ENCODE results near the gene BRME1. TPM values are rescaled to one million over a fixed set of nuclear protein-coding genes. Genes with fewer than 3 reads are reported as not detected.
A peak's percentile ranks its signal among the peaks of the same experiment; 100 is the strongest.

BRME1 gene
- total RNA-seq, 1 donor from 2014 or later = 3.3 TPM

DNA sequence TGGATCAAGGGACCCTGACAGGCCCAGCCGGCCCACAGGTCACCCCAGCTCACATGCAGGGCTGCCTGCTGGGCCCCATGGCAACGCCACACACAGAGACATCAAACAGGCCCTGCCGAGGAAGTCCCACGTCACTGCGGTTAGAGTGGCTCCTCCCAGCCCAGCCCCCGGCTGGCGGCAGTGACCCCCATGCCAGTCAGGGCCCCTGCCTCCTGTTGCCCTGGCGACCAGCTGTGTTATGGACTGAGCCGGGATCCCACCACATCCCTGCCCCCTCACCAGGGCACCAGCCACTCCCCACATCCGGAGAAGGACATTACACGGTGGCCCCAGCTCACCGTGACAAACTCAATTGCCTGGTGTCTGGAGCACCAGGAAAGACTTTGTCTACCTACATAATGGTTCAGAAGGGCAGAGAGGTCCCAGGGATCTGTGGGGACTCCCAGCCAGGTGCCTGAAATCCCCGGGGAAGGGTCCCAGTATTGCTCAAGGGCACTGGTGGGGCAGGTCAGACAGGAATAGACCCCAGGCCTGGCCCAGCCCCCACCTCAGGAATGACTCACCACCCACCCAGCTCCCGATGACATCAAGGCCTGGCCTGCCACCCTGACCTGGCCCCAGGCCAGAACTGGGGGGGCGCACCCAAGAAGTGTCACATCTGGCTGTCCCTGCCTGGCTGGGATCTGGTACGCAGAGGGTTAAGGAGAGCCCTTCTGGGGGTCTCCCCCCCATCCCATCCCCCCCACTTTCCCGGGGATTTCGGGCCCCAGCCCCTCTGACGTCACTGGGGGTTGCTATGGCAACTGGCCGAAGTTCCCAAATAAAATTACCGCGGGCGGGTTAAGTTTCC is 59.1 kb downstream of the BRME1 start:
- peak; percentile 93 for DNase-seq (ENCODE audit: low spot score)

DNA sequence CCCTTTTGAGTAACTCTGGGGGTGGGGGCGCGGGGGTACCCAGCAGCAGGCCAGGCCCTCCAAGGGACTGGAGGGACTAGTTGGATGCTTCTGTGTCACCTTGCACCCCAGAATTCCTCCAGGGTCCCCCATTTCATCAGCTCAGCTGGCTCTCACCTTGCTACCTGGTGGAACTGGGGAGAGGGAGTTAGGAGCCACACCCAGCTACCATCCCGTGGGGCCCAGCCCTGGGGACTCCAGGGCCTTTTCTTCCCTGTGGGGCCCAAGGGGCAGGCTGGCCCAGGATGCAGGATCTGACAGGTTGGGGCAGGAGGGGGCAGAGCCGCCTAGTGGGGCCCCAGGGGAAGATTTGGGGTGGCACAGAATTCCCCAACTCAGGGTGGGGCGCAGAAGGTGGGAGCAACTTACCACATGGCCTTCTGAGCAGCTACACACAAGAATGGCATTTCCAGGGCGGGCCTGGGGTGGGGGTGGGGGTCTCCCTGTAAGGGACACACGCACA is 61.7 kb downstream of the BRME1 start:
- no peak for DNase-seq (ENCODE audit: low spot score)

GRCh38 chr19:13843104-13843921 is 62.6 kb downstream of the BRME1 start:
- no peak for DNase-seq (ENCODE audit: low spot score)

DNA sequence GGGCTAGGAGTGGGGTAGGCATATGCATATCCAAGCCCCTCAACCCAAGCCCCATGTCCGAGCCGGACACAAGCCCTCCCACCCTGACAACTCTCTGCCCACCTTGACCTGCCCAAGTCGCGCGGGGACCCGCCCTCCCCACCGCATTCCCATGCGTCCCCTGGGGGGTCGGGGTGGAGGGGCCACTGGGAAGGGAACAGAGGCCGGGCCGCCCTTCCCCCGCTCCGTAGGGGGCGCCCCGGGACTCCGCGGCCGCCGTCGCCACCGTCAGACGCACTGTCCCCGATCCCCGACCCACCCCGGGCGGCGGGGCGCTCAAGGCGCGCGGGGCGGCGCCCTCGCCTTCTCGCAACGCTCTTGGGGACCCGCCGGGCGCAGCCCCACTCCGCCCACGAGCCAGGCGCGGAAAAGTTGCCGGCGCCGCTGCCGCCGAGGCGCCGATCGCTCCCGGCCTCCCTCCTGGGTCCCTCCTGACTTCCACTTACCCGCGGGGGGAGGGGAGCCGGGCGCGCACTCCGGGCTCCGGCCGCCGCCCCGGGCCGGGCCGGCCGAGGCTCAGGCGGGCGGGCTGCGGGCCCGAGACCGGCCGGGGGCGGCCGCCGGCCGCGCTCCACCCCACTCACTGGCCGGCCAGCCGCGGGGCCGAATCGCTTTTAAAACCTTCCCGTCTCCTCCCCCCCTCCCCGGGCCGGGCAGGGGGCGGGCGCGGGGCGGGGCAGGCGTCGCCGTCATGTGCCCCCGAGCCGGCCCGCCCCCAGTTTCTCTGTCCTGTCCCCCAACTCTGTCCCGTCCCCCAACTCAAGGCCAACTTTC is 63.4 kb downstream of the BRME1 start:
- peak; percentile 90 for DNase-seq (ENCODE audit: low spot score)

- DNase-seq (ENCODE audit: low spot score) = no peak
These were observed 64.0 kb downstream of the BRME1 start for GRCh38 chr19:13841962-13842290.

GRCh38 chr19:13841086-13841961 is 64.6 kb downstream of the BRME1 start:
- peak; percentile 85 for DNase-seq (ENCODE audit: low spot score)

DNA sequence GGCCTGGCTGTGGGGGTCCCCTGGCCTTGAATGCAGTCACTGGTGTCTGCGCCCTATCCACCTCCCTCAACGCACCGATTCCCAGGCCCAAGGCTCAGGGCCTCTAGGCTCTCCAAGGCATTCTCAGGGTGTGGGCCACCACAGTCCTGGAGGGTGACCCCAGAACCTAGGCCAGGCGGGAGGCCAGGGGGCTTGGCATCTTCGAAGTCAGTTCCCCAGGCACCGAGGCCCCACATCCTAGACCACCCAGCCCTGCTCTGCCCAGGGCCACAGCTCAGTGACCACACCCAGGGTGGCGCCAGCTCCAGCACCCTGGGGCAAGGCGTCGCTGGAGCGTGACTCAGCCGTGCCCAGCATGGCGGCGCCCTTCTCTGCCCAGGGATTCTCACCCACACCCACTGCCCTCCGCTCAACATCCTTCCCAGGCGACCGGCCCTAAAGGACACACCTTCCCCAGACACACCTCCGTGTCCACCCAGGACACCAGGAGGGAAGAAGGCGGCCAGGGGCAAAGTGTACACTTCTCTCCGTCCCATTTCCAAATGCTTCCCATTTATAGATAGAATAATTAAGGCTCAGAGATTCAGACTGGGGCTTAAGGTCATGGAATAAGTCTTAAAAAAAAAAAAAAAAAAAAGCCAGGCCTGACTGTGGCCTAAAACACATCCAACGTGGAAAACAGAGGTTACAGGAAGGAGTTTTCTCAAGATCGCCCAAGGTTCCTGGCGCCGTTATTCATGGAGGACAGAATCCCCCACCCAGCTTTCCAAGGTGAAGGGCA is 65.4 kb downstream of the BRME1 start:
- peak; percentile 76 for DNase-seq (ENCODE audit: low spot score)

- DNase-seq (ENCODE audit: low spot score) = no peak
These were observed 66.0 kb downstream of the BRME1 start for GRCh38 chr19:13839938-13840304.

DNA sequence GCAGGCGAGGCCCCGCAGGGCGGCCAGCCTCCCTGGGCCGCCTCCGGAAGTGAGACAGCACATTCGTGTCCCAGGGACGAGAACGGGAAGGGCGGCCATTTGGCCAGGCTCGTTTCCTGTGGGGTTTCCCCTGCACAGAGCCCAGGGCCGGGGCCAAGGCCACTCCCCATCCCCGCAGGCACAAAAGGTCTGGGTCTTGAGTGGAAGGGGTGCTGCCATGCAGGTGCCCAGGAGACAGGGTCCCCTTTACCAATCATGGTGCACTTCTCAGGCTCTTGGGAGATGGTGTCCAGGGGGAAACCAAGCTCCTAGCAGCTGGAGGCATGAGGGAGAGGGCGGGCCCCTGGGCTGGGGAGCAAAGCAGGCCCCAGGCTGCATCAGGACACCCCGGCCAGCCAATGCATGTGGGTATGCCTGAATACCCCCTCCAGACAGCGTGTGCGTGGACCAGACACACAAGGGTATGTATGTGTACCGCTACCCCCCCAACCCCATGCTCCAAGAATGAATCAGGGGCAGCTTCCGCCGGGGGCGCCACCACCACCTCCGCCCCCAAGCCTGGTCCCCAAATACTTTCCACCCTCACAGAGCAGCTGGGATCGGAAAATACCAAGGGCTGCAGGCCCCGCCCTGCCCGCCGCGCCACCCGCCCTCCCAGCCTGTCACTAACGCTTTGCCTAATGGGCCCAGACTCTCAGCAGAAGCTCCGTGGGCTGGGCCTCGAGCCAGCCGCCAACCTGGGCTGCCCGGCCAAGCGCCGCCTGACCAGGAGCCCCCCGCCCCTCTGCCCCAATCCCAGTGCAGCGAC is 66.6 kb downstream of the BRME1 start:
- DNase-seq (ENCODE audit: low spot score) = peak; percentile 91

DNA sequence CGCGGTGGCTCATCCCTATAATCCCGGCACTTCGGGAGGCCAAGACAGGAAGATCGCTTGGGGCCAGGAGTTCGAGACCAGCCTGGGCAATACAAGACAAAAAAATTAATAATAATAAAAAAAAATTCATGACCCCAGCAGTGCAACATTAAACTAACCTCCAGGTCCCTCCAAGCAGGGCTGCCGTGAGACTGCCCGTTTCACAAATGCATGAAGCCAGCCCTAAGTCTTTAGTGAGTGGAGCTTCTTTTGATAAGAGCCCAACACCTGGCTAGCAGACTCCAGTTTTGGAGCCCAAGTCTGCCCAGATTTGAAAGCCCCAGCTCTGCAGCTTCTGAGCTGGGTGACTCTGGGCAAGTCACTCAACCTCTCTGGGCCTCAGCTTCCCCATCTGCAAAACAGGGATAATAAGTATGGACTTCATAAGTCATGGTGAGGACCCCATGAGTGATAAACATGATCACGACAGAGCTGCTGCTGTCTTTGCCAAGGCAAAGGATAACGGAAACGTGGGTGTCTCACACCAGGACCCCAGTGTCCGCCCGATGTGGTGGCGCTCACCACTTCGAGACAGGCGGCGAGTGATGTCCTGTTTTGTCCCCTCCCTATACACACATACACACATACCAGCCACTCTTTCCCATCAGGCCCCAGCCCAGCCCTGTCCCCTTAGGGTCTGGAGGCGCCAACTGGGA is 67.3 kb downstream of the BRME1 start:
- DNase-seq (ENCODE audit: low spot score) = no peak

DNA sequence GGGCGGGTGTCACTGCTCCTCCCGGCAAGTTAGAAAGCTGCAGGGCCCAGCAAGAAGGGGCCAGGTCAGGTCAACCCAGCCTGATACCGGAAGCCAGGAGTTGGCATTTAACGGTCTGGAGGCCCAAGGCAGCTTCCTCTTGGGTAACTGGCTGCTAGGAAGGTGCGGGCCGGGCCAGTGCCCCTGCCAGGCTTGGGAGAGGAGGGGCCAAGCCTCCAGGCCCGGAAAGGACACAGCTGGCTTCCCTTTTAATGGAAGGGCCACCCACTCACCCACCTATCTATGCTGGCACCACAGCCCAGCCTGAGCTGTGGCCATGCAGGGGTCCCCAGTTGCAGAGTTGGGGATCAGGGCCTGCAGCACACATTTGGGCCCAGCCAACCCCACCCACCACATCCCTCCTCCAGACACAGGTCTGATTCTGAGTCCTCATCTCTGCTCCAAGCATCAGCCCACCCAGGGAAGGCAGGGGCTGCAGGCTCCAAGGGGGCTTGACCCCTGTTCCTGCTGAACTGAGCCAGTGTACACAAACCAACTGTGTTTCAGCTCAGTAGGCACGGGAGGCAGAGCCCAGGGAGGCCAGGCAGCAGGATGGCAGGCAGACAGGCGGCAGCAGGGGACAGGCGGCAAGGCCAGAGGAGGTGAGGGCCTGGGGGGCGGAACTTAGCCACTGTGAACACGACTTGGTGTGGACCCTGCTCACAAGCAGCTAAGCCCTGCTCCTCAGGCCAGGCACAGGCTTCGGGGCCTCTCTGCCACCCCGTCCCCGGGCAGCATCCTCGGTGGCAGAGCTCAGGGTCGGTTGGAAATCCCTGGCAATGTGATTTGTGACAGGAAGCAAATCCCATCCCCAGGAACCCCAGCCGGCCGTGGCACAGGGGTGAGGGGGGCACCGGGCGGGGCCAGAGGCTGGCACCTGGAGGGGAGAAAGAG is 69.9 kb downstream of the BRME1 start:
- no peak for DNase-seq (ENCODE audit: low spot score)

DNA sequence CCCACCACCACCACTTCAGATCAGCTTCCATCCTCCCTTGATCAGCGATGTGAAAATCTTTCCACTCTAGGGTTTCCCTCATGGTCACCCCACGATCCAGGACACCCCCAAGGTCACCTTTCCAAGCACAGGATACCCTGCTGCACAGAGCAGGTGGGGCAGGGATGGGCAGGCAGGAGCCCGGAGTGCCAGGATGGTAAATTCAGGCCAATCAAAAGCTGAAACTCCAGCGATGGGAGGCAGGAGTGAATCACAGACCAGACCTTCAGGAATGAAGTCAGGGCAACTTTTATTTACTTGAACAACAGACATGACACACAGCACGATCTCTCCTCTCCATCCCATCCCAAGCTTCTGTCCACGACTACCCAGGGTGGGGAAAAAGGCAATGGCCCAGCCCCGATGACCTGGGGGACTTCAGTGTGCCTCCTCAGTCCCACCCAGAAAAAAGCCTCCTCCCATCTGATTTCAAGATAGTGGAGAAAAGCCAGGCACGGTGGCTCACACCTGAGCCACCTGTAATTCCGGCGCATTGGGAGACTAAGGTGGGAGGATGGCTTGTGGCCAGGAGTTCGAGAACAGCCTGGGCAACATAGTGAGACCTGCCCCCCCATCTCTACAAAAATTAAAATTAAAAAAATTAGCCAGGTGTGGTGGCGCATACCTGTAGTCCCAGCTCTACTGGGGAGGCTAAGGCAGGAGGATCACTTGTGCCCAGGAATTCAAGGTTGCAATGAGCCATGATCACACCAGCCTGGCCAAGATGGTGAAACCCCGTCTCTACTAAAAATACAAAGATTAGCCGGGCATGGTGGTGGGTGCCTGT is 71.5 kb downstream of the BRME1 start:
- DNase-seq (ENCODE audit: low spot score) = no peak

DNA sequence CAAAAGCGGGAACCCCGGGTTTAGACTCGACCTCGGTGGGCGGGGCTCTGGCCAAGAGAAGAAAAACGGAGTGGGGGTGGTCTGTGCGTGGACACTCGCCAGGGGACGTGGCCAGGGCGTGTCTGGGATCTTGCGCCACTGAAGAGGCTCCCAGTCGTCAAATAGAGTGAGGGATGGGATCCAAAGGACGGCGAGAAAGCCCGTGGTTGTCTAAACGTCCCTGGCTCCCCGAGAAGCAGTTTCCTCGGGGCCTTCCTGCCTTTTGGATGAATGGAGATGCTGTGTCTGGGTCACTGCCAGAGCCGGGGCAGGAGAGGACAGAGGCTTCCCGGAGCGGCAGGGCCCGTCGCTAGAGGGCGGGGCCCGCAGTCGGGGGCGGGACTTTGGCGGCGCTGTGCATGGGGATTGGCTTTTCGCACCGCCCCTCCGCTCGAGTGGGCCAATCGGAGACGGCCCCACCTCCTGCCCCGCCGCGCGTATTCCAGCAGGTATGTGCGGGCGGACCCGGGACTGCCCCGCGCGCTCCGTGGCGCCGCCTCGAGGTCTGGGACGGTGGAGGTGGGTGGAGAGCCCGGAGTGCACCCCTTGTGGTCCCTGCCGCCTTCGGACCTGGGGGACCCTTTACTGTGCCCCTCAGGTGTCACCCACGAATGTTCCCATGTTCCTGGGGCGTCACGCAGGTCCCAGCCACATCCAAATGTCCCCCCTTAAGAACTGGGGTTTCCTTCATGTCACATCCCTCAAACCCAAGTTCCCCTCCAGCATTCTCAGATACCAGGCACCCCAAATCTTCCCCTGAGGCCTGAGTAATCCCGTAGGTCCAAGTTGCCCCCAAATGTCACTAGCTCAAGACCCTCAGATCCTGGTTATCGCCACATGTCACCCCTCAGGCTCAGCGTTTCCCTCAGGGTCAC is 72.3 kb downstream of the BRME1 start:
- DNase-seq (ENCODE audit: low spot score) = peak; percentile 95
